ENCODE results near the gene BIN1.

Gene BIN1

DNA sequence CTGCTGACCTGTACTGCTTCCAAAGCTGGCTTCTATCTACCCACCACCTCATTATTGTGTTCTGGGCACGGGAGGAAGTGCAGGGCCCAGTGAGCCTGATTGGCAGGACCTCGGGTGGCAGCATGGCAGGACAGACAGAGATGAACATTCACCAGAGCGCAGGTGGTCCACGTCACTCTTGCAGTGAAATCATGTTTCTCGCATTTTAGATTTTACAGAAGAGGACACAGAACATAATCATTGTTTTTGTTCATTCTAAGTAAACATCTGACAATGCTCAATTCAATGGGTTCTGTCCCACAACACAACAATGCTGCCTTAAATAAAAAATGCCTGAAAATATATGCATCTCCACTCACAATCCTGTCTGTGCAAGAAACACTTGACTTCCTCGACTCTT lies 11.5 kb upstream of the BIN1 start:
- Mint-ChIP-seq H3K9me3 (no peaks in the 10 kb centered on the region), H3K27ac (no peak overlapping the region), H3K4me1 (no peaks in the 10 kb centered on the region), H3K27me3 (no peaks in the 10 kb centered on the region), H3K4me3 (no peak overlapping the region), H3K36me3 (no peaks in the 10 kb centered on the region)

DNA sequence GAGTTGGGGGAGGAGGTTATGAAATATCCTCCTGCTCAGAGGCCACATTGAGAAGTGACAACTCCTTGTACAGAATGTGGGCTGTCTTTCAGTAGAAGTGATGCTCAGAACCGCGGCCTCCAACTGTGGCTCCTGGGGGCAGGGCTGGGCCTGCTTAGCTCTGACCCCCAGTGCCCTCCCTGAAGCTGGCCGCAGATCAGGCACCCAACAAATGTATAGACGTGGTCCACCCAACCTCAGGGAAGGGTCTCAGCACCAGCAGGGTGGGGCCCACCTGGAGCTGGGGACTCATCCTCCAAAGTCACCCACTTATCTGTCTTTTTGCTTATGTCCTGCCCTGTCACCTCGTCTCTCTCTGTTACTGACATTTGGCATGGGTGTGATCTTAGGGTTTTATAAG lies 11.1 kb upstream of the BIN1 start:
- no peak overlapping the region for H3K27ac Mint-ChIP-seq
- H3K9me3 Mint-ChIP-seq, result no peaks in the 10 kb centered on the region
- H3K4me1 Mint-ChIP-seq, result no peaks in the 10 kb centered on the region
- H3K36me3 Mint-ChIP-seq, result no peaks in the 10 kb centered on the region
- H3K4me3 Mint-ChIP-seq, result no peak overlapping the region
- H3K27me3 Mint-ChIP-seq, result no peaks in the 10 kb centered on the region

DNA sequence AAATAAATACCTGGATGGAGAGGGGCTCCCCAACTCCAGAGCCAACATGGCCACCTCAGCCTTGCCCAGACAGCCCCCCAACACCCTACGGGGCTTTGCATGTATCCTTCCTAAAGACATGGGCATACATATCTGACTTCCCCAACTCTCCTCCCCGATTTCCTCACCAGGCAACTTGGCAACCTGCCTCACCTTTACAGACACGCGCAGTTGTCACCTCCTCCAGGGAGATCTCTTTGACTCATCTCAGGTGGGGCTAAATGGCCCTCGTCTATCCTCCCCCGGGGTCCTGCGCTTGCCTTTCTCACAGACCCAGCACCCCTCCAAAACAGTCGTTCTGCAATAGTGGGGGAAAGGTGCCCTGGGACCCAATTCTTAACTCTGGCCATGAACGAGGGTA lies 10.6 kb upstream of the BIN1 start:
- Mint-ChIP-seq H3K27ac (no peak overlapping the region), H3K27me3 (no peaks in the 10 kb centered on the region), H3K9me3 (no peaks in the 10 kb centered on the region), H3K4me1 (no peaks in the 10 kb centered on the region), H3K4me3 (no peak overlapping the region), H3K36me3 (no peaks in the 10 kb centered on the region)

DNA sequence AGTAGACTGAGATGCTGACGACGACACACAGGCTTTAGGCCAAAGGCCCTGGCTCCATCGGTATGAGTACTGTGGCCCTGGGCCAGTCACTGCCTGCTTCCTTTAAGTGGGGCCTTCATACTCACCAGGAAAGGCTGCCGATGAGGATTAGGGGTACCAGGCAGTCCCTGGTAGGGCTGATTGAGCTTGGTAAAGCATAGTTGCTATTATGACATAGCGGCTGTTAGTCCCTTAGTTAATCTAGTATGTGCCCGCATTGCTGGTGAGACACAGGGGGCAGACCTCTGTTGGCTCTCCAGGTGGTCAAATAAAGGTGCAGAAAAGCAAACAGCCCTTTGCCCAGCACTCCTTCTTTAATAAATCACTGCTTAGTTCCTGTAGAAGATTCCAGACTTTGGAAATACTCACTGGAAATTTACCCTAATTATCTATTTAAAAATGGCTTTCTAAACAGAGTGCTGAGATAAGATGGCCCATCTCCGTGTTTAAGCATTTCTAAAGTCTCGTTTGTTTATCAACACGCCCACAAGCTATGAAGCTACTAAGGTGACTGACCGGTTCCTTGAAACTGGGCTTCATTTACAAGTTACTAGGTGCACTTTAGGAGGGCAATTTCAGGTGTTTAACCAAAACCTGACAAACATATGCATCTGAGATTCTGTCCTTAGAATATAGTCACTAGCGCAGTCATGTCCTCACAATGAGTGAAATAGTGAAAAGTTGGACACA lies 8.7 kb upstream of the BIN1 start:
- H3K4me1 Mint-ChIP-seq, result no peaks in the 10 kb centered on the region
- no peak overlapping the region for H3K4me3 Mint-ChIP-seq
- H3K9me3 Mint-ChIP-seq, result no peaks in the 10 kb centered on the region
- no peaks in the 10 kb centered on the region for H3K36me3 Mint-ChIP-seq
- H3K27me3 Mint-ChIP-seq, result peaks cover 3% of the 10 kb centered on the region
- H3K27ac Mint-ChIP-seq, result no peak overlapping the region

DNA sequence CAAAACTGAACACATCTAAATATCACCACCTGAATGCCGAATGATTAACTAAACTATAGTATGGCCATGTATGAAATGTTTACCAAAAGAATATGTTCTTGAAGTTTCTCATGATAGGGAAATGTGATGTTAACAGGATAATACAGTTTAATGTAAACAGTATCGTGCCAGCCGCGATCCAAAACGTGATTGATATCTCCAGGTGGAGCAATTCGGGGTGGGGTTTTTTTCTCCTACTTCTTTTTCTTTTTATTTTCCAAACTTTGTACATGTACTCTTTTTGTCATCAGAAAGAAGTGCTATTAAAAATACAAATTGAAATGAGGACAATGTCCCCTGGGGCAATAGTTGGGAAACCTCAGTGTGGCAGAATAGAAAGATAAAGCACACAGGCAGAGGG lies 4.0 kb upstream of the BIN1 start:
- peaks cover 4% of the 10 kb centered on the region for H3K4me1 Mint-ChIP-seq

DNA sequence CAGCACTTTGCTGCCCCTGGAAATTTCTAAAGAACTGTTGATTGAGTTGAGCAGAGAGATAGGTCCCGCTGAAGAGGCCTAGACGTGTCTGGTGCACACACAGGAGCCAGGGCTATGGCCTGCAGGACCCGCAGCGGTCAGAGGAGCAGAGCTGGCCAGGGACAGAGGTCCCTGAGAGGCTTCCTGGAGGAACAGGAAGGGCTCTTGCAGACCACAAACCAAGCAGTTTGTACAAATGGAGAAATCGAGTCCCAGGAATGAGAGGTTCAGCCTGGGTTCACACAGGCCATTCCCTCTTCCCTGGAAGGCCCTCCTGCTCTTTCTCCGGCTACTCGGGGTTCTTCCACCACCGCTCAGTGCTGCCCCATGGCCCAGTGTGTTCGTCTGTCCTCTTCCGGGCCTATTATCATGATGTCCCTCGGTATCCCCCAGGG lies 1.2 kb upstream of the BIN1 start:
- Mint-ChIP-seq H3K9me3 (no peaks in the 10 kb centered on the region), H3K36me3 (no peaks in the 10 kb centered on the region), H3K27ac (no peak overlapping the region), H3K27me3 (peaks cover 8% of the 10 kb centered on the region), H3K4me3 (peak overlapping the region; percentile 90), H3K4me1 (peaks cover 4% of the 10 kb centered on the region)

More for the DNA sequence above, 4.0 kb upstream of the BIN1 start:
- Mint-ChIP-seq H3K4me3 (no peak overlapping the region), H3K27ac (no peak overlapping the region), H3K9me3 (no peaks in the 10 kb centered on the region), H3K27me3 (peaks cover 8% of the 10 kb centered on the region), H3K36me3 (no peaks in the 10 kb centered on the region)

DNA sequence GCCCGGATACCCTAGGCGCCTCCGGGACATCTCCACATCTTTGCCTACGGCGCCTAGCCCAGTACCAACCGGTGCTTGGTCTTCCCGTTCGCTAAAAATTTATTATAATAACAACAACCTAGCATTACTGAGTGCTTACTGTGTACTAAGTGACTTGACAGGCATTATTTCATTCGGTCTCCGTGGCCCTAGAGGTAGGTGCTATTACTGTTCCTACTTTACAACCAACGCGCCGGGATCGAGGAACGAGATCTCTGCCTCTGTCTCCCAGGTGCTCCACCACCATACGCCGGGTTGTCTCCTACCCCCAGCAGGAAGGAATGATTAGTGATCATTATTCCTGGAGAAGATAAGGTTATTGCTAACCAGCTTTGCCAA lies 657 bp upstream of the BIN1 start:
- H3K27me3 Mint-ChIP-seq, result peaks cover 8% of the 10 kb centered on the region
- peaks cover 4% of the 10 kb centered on the region for H3K4me1 Mint-ChIP-seq
- H3K4me3 Mint-ChIP-seq, result peak overlapping the region; percentile 90
- H3K36me3 Mint-ChIP-seq, result no peaks in the 10 kb centered on the region
- no peak overlapping the region for H3K27ac Mint-ChIP-seq
- H3K9me3 Mint-ChIP-seq, result no peaks in the 10 kb centered on the region

DNA sequence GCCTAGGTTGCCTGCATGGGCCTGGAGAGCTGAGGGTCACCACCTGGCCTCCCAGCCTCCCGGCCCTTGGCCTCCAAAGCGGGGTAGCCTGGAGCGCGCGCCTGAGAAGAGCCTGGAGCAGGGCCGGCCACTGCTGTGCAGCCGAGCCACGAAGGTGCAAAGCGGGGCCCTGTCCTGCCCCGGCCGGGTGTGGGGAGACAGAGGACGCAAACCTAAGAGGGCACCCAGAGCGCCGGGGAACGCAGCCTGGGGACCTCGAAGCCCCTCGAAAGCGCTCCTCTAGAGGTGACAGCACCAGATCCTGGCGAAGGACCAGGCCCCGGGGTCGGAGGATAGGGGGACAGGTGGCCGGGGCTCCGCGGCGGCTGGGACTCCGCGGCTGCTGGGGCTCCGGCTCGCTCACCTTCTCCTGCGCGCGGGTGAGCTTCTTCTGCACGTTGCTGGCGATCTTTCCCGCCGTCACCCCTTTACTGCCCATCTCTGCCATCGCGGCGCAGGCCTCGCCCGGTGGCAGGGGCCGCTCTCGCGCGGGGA lies 430 bp downstream of the BIN1 start:
- Mint-ChIP-seq H3K4me1 (peaks cover 4% of the 10 kb centered on the region), H3K27ac (no peak overlapping the region)

DNA sequence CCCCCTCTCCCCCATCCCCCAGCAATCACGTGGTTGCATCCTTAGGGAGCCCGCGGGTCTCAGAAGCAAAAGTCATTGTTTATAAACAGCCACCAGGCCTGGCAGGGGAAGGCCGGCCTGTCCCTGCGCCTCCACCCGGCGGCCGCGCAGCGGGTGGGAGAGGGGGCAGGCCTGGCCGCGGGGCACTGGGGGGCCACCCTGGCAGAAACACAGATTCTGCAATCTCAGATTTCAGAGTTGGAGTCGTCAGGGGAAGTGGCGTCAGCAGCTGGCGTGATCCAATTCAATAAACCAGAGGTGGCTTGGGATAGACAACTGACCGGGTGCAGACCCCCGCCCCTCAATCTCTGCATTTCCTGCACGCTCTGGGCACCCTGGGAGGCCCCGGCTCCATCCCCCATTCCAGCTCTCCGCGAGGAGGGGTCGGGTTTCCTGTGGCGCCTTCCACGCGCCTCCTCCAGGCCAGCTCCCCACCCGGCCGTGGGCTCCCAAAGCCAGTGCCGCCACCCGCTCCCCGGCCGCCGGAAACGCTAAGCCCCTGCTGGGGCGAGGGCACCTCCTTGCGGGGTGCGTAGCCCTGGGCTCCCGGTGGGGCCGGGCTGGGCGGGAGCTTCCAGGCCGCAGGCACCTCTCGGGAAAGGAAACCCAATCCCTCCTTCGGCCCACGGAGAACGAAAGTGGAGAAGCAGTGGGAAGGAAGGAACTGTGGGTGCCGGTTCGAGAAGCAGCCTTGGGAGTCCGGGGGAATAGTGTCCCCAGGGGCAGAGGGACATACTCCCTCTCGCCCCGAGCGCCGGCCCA lies 1.1 kb downstream of the BIN1 start:
- Mint-ChIP-seq H3K4me3 (peak overlapping the region; percentile 73), H3K27ac (no peak overlapping the region)

More for the DNA sequence above, 430 bp downstream of the BIN1 start:
- H3K36me3 Mint-ChIP-seq, result no peaks in the 10 kb centered on the region
- H3K4me3 Mint-ChIP-seq, result peak overlapping the region; percentile 73
- H3K27me3 Mint-ChIP-seq, result peaks cover 8% of the 10 kb centered on the region
- H3K9me3 Mint-ChIP-seq, result no peaks in the 10 kb centered on the region

DNA sequence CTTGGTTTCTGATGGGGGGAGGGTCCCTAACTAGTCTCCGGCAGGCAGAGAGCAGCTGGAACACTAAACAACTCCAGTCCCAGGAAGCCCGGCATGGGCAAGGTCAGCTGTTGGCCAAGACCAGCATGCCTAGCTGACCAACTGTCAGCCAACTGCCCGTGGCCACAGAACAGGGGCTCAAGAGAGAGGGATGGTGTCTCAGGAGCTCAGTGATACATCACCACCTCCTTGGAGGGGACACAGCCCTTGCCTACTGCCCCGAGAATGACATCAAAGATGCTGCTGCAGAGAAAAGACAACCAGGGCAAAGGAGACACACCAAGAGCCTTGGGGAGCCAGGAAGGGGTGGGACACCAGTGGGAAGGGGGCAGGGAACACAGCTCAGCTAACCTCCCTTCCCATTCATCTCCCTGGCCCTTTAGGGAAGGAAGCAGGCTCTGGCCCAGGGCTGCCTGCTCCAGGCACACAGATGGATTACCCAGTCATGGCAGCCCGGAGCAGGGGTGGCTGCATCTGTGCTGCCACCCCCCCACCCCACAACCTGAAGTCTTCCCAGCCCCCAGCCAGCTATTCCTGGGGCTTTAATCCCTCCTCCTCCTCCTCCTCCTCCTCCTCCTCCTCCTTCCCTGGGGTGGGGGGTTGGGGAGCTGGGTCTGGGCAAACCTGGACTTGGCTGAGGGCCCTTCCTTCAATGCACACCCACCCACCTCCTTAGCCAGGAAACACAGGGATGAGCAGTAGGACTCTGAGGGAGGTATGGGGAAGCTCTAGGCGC lies 1.9 kb downstream of the BIN1 start:
- Mint-ChIP-seq H3K4me3 (peak overlapping the region; percentile 55), H3K27me3 (peaks cover 5% of the 10 kb centered on the region), H3K36me3 (no peaks in the 10 kb centered on the region), H3K4me1 (peaks cover 4% of the 10 kb centered on the region), H3K9me3 (no peaks in the 10 kb centered on the region), H3K27ac (no peak overlapping the region)

More for the DNA sequence above, 1.1 kb downstream of the BIN1 start:
- Mint-ChIP-seq H3K36me3 (no peaks in the 10 kb centered on the region), H3K4me1 (peaks cover 4% of the 10 kb centered on the region), H3K27me3 (peaks cover 7% of the 10 kb centered on the region), H3K9me3 (no peaks in the 10 kb centered on the region)

- peak overlapping the region; percentile 55 for H3K4me3 Mint-ChIP-seq
- H3K36me3 Mint-ChIP-seq, result no peaks in the 10 kb centered on the region
- no peaks in the 10 kb centered on the region for H3K9me3 Mint-ChIP-seq
- no peak overlapping the region for H3K27ac Mint-ChIP-seq
- peaks cover 4% of the 10 kb centered on the region for H3K4me1 Mint-ChIP-seq
- peaks cover 2% of the 10 kb centered on the region for H3K27me3 Mint-ChIP-seq
Observed at GRCh38 chr2:127104166-127104660, 2.7 kb downstream of the BIN1 start.

DNA sequence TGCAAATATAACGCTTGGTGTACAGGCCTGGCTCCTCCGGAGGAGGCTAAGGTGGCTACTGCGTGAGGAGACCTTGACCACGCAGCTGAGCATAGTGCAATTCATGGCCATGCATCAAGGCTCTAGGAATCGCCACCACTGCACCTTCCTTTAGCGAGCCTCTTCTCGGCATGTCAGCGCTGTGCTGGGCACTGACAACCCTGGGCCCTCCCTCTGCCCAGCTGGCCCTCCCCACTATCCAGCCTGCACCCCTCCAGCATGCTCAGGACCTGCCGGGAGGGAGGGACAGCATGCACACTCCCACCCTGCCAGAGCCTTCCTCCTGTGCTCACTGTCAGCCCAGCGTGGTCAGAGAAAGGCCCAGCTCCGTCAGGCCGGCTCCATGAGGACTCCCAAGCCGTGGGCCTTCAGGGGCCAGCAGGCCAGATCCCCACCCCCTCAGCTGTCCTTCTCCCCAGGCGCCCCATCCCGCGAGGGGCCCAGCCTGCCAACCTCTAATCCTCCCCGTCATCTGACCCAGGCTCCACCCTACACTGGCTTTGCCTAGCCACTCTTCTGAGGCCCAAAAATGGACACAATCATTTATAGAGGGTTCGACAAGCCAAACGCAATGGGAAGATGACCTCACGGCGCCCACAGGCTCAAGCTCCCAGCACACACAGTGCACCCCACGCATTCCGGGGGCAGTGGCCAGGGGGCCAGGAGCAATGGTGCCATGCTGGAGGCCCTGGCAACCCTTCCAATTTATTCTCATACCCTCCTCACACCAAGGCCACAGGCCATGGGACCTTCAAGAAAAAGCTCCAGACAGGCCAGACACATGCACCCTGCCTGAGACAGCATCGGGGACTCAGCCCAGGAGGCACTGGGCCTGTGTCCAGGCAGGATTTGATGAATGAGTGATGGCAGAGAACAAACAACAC lies 3.5 kb downstream of the BIN1 start:
- Mint-ChIP-seq H3K36me3 (no peaks in the 10 kb centered on the region), H3K27me3 (peaks cover 1% of the 10 kb centered on the region), H3K4me3 (no peak overlapping the region), H3K4me1 (peaks cover 4% of the 10 kb centered on the region), H3K9me3 (no peaks in the 10 kb centered on the region), H3K27ac (no peak overlapping the region)

DNA sequence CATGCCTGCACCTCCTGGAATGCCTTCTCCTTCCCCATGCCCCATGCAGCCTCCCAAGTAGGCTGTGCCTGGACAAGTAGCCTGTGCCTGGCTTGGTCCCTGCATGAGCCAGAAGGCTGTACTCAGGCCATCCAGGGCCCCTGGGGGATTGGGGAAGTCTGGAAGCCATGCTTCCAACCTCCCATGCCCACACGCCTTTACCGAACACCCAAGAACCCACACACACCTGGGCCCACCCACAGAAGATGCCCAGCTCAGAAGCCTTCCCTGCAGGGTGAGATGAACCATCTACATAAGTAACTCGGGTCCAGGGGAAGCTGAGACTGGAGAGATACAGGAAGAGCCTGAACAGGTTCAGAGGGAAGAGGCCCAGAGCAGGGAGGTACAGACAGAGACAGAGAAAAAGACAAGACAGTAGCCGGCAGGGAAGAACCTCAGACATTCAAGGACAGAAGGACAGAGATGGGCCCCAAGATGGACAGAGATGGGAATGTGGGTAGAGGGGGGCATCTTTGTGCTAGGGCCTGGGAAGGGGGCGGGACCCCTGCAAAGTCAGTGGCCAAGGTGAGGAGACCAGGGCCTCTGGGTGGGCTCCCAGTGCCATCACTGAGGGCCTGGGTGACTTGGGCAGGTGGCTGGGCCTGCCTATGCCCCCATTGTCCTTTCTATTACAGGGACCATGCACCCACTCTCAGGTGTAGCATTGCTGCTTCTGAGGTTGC lies 4.3 kb downstream of the BIN1 start:
- Mint-ChIP-seq H3K27ac (no peak overlapping the region), H3K4me3 (no peak overlapping the region), H3K9me3 (no peaks in the 10 kb centered on the region), H3K4me1 (peaks cover 2% of the 10 kb centered on the region), H3K27me3 (peaks cover under 1% of the 10 kb centered on the region), H3K36me3 (no peaks in the 10 kb centered on the region)
